ENCODE data around the gene ZNF664. TPM values are rescaled to one million over a fixed set of nuclear protein-coding genes. Genes with fewer than 3 reads are reported as not detected.
"Not testable (repeated sequence)": the region's sequence is repeated elsewhere in the genome, so short reads cannot be mapped to it uniquely, and the experiment has no call there.

Gene ZNF664
- total and polyA plus RNA-seq, 2 experiments from 2014 or later, result 11.3 to 29.1 TPM

DNA sequence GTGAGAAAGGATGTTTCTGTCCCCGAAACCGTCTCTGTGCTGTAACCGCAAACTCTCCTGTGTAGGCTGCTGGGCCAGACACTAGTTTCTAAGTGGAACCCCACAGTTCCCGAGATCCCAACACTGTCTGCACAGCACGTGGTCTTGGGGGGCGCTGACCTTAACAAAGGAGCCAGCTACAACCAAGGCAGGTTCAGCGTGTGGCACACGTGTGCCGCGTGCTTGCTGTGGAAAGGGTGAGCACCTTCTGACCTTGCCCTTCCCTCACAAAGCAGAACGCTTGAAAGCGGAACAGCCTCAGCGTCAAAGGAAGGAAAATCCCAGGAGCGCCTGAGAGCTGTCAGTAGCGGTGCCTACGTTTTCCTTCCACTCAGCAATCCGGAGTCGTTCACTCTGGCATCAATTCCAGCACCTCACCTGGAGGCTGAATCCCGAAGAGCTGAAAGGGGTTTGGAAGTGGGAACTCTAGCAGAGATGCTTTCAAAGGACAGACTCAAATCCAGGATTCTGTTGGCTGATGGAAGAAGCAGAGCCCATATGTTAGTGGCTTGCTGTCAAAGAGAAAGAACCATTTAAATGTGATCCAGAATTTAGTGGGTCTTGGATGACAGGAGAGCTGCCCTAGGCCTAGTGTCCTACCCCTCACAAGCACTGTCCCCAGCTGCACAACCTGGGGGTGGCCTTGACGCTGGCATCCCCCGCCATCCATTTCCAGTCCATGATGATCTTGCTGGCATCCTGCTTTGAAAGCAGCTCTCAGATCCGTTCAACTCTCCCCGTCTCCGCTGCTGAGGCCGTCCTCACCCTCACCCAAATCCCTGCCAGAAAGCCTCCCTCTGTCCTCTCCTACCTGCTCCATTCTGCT is 27.5 kb upstream of the ZNF664 start:
- Histone ChIP-seq H3K27ac (no peak overlapping the region), H3K36me3 (ENCODE audit: low read depth) (peaks cover 8% of the 10 kb centered on the region), H3F3A (ENCODE audit: insufficient read depth) (peaks cover 14% of the 10 kb centered on the region), H3K9me2 (ENCODE audit: insufficient read depth) (no peaks in the 10 kb centered on the region), H4K20me1 (ENCODE audit: insufficient read depth) (no peaks in the 10 kb centered on the region), H3K9me3 (ENCODE audit: low read depth) (no peaks in the 10 kb centered on the region), H3K4me3 (no peak overlapping the region), H2AFZ (no peak overlapping the region), H3K4me2 (ENCODE audit: unreplicated experiment) (no peak overlapping the region), H3K9ac (no peak overlapping the region), H3K27me3 (replicated peaks; ENCODE audit: insufficient read depth) (no peaks in the 10 kb centered on the region), H3K4me1 (ENCODE audit: insufficient read depth) (peaks cover 7% of the 10 kb centered on the region), H3K79me2 (ENCODE audit: insufficient read depth) (0 out of 2 replicates have a peak, but pooled peaks cover 8% of the 10 kb centered on the region)
- 86 to 91% methylated on average over 25 of the region's 25 CpGs for whole genome bisulfite sequencing, 2 experiments (ENCODE audit: low coverage in 1 of 2, low lambda C conversion rate in 2 of 2, missing lambda C conversion rate in 2 of 2)
- in situ Hi-C loops (cut with MboI), result no loop called here
- no peak for DNase-seq
- TF ChIP-seq EZH2phosphoT487 (IDR thresholded peaks at IDR 0.05; ENCODE audit: insufficient read depth, low read depth) (no peak), EZH2 (IDR thresholded peaks at IDR 0.05; ENCODE audit: insufficient read depth, poor library complexity, severe bottlenecking) (no peak)

DNA sequence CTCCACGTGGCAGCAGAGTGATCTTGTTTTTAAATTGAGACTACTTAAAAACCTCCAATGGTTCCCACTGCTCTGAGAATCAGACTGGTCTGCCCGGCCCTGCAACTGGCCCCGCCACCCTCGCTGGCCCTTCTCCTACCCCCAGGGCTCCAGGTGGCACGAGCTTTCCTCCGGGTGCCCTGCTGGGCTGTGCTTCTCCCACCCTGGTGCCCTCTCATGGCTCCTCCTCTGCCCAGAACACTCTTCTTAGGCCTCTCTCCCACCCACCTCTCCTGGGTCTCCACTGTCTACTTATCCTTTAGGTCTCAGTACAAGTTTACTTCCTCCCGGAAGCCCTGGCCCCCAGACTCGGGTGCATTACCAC is 26.9 kb upstream of the ZNF664 start:
- H3F3A ChIP-seq (ENCODE audit: insufficient read depth), result peaks cover 14% of the 10 kb centered on the region
- H3K9ac ChIP-seq, result no peak overlapping the region
- no peaks in the 10 kb centered on the region for H3K9me3 ChIP-seq (ENCODE audit: low read depth)
- 0 out of 2 replicates have a peak, but pooled peaks cover 11% of the 10 kb centered on the region for H3K79me2 ChIP-seq (ENCODE audit: insufficient read depth)
- peaks cover 8% of the 10 kb centered on the region for H3K36me3 ChIP-seq (ENCODE audit: low read depth)
- H3K27ac ChIP-seq, result no peak overlapping the region
- TF ChIP-seq EZH2 (IDR thresholded peaks at IDR 0.05; ENCODE audit: insufficient read depth, poor library complexity, severe bottlenecking), result no peak
- no peak for TF ChIP-seq EZH2phosphoT487 (IDR thresholded peaks at IDR 0.05; ENCODE audit: insufficient read depth, low read depth)
- no peak overlapping the region for H2AFZ ChIP-seq
- no peak for DNase-seq
- H3K9me2 ChIP-seq (ENCODE audit: insufficient read depth), result no peaks in the 10 kb centered on the region
- H3K4me2 ChIP-seq (ENCODE audit: unreplicated experiment), result no peak overlapping the region
- no peaks in the 10 kb centered on the region for H3K27me3 ChIP-seq (replicated peaks; ENCODE audit: insufficient read depth)
- in situ Hi-C loops (cut with MboI), result no loop called here
- H3K4me1 ChIP-seq (ENCODE audit: insufficient read depth), result peaks cover 7% of the 10 kb centered on the region
- H3K4me3 ChIP-seq, result no peak overlapping the region
- 76 to 77% methylated on average over 8 of the region's 8 CpGs for WGBS, 2 experiments (ENCODE audit: low coverage in 1 of 2, low lambda C conversion rate in 2 of 2, missing lambda C conversion rate in 2 of 2)
- no peaks in the 10 kb centered on the region for H4K20me1 ChIP-seq (ENCODE audit: insufficient read depth)

DNA sequence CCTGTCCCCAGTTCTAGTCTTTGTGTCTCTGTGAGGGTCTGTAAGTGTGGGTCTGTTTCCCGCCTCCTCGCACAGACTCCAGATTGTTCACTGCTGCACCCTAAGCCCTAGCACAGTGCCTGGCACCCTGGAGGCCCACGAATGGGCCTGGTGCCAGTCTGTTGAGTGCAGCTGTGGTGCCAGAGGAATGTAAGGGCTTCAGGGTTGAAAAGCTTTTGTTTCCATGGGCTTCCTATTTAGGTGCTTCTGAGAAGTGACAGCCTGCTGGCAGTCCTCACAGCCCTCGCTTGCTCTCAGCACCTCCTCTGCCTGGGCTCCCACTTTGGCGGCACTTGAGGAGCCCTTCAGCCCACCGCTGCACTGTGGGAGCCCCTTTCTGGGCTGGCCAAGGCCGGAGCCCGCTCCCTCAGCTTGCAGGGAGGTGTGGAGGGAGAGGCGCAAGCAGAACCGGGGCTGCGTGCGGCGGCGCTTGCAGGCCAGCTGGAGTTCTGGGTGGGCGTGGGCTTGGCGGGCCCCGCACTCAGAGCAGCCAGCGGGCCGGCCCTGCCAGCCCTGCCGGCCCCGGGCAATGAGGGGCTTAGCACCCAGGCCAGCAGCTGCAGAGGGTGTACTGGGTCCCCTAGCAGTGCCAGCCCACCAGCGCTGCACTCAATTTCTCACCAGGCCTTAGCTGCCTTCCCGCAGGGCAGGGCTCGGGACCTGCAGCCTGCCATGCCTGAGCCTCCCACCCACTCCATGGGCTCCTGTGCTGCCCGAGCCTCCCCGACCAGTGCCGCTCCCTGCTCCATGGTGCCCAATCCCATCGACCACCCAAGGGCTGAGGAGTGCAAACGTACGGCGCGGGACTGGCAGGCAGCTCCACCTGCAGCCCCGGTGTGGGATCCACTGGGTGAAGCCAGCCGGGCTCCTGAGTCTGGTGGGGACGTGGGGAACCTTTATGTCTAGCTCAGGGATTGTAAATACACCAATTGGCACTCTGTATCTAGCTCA is 26.2 kb upstream of the ZNF664 start:
- 91% methylated on average over 23 to 35 of the region's 35 CpGs for WGBS, 2 experiments (ENCODE audit: low coverage in 1 of 2, low lambda C conversion rate in 2 of 2, missing lambda C conversion rate in 2 of 2)
- H3K36me3 ChIP-seq (ENCODE audit: low read depth); H3K27me3 ChIP-seq (replicated peaks; ENCODE audit: insufficient read depth); H3K9ac ChIP-seq; in situ Hi-C loops (cut with MboI); H3K27ac ChIP-seq; H3K9me3 ChIP-seq (ENCODE audit: low read depth); H3K4me3 ChIP-seq; H3K4me2 ChIP-seq (ENCODE audit: unreplicated experiment); H3K9me2 ChIP-seq (ENCODE audit: insufficient read depth); DNase-seq; H4K20me1 ChIP-seq (ENCODE audit: insufficient read depth); H3K4me1 ChIP-seq (ENCODE audit: insufficient read depth); H2AFZ ChIP-seq: not testable (repeated sequence)
- peaks cover 11% of the 10 kb centered on the region for H3F3A ChIP-seq (ENCODE audit: insufficient read depth)
- 0 out of 2 replicates have a peak, but pooled peaks cover 12% of the 10 kb centered on the region for H3K79me2 ChIP-seq (ENCODE audit: insufficient read depth)

DNA sequence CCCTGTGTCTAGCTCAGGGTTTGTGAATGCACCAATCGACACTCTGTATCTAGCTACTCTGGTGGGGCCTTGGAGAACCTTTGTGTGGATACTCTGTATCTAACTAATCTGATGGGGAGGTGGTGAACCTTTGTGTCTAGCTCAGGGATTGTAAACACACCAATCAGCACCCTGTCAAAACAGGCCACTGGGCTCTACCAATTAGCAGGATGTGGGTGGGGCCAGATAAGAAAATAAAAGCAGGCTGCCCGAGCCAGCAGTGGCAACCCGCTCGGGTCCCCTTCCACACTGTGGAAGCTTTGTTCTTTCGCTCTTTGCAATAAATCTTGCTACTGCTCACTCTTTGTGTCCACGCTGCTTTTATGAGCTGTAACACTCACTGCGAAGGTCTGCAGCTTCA is 25.5 kb upstream of the ZNF664 start:
- DNase-seq; H3K27ac ChIP-seq; H3K4me3 ChIP-seq; H3K36me3 ChIP-seq (ENCODE audit: low read depth); H4K20me1 ChIP-seq (ENCODE audit: insufficient read depth); H3K4me2 ChIP-seq (ENCODE audit: unreplicated experiment); H3K27me3 ChIP-seq (replicated peaks; ENCODE audit: insufficient read depth); H3K9me2 ChIP-seq (ENCODE audit: insufficient read depth); H2AFZ ChIP-seq; in situ Hi-C loops (cut with MboI); H3K9me3 ChIP-seq (ENCODE audit: low read depth); H3F3A ChIP-seq (ENCODE audit: insufficient read depth); H3K4me1 ChIP-seq (ENCODE audit: insufficient read depth); H3K9ac ChIP-seq: not testable (repeated sequence)
- WGBS, 2 experiments (ENCODE audit: low coverage in 1 of 2, low lambda C conversion rate in 2 of 2, missing lambda C conversion rate in 2 of 2), result 93 to 98% methylated on average over 7 of the region's 7 CpGs
- H3K79me2 ChIP-seq (ENCODE audit: insufficient read depth), result peaks cover 16% of the 10 kb centered on the region; the same call in 1 of the 2 replicates

Measured in GM23248 (cell line).